ENCODE measurements around the gene RASGEF1C.
"Not testable (repeated sequence)": the region's sequence is repeated elsewhere in the genome, so short reads cannot be mapped to it uniquely, and the experiment has no call there.

RASGEF1C gene

GRCh38 chr5:180210961-180211760, 2.1 kb upstream of the RASGEF1C start:
- no peak for DNase-seq (ENCODE audit: low read depth in 3 of 3)

- DNase-seq (ENCODE audit: low read depth in 3 of 3): not testable (repeated sequence)
These were observed 1.1 kb upstream of the RASGEF1C start for GRCh38 chr5:180210077-180210476.

GRCh38 chr5:180208435-180209081, 453 bp downstream of the RASGEF1C start:
- DNase-seq (ENCODE audit: low read depth in 3 of 3): peak in 1 of 3 experiments; percentile 9

- DNase-seq (ENCODE audit: low read depth in 3 of 3): no peak
These were observed 975 bp downstream of the RASGEF1C start for GRCh38 chr5:180208038-180208434.

- DNase-seq (ENCODE audit: low read depth in 3 of 3): no peak
These were observed 1.4 kb downstream of the RASGEF1C start for GRCh38 chr5:180207593-180207992.

- no peak for DNase-seq (ENCODE audit: low read depth in 3 of 3)
These were observed 2.0 kb downstream of the RASGEF1C start for GRCh38 chr5:180206993-180207392.

- DNase-seq (ENCODE audit: low read depth in 3 of 3): no peak
These were observed 3.1 kb downstream of the RASGEF1C start for GRCh38 chr5:180205916-180206315.

- no peak for DNase-seq (ENCODE audit: low read depth in 3 of 3)
These were observed 4.7 kb downstream of the RASGEF1C start for GRCh38 chr5:180204276-180204819.

GRCh38 chr5:180202939-180203573, 6.0 kb downstream of the RASGEF1C start:
- DNase-seq (ENCODE audit: low read depth in 3 of 3): no peak

GRCh38 chr5:180201051-180201987, 7.7 kb downstream of the RASGEF1C start:
- DNase-seq (ENCODE audit: low read depth in 3 of 3): no peak

- DNase-seq (ENCODE audit: low read depth in 3 of 3): no peak
These were observed 9.6 kb downstream of the RASGEF1C start for GRCh38 chr5:180199390-180199789.

- DNase-seq (ENCODE audit: low read depth in 3 of 3): no peak
These were observed 10.8 kb downstream of the RASGEF1C start for GRCh38 chr5:180198208-180198607.

- no peak for DNase-seq (ENCODE audit: low read depth in 3 of 3)
These were observed 11.9 kb downstream of the RASGEF1C start for GRCh38 chr5:180197016-180197702.

- DNase-seq (ENCODE audit: low read depth in 3 of 3): no peak
These were observed 14.3 kb downstream of the RASGEF1C start for GRCh38 chr5:180194410-180195345.

- DNase-seq (ENCODE audit: low read depth in 3 of 3): no peak
These were observed 15.1 kb downstream of the RASGEF1C start for GRCh38 chr5:180193749-180194375.

- DNase-seq (ENCODE audit: low read depth in 3 of 3): no peak
These were observed 17.3 kb downstream of the RASGEF1C start for GRCh38 chr5:180191716-180192115.

GRCh38 chr5:180187767-180188166, 21.2 kb downstream of the RASGEF1C start:
- DNase-seq (ENCODE audit: low read depth in 3 of 3): no peak

- no peak for DNase-seq (ENCODE audit: low read depth in 3 of 3)
These were observed 28.2 kb downstream of the RASGEF1C start for GRCh38 chr5:180180846-180181245.

- no peak for DNase-seq (ENCODE audit: low read depth in 3 of 3)
These were observed 28.6 kb downstream of the RASGEF1C start for GRCh38 chr5:180180421-180180820.

Data from stimulated activated CD4-positive, alpha-beta T cell treated with anti-CD3 and anti-CD28 coated beads, TNF-alpha, amount 100 ng/mL, for 24 hours (primary cell).